PC-3 (cell line): ENCODE results near the gene HDAC4.

Source experiments
- CTCF ChIP-seq: fragments of 300-600 bp; sonication (generic); conservative IDR thresholded peaks from 2 replicates; pipeline ENCODE4 v1.5.1; 2017; ENCODE audit warnings: antibody characterized with exemption, low read depth, mild to moderate bottlenecking, low read length
- EZH2 ChIP-seq: fragments of 300-600 bp; sonication (generic); IDR thresholded peaks from one replicate; pipeline ENCODE4 v1.6.1; 2017; ENCODE audit warnings: antibody characterized with exemption, mild to moderate bottlenecking, low read length; ENCODE audit not compliant: unreplicated experiment
- EZH2phosphoT487 ChIP-seq: fragments of 300-600 bp; sonication (generic); IDR thresholded peaks from 2 replicates; pipeline ENCODE4 v1.6.1; 2018; ENCODE audit warnings: mild to moderate bottlenecking, antibody characterized with exemption, low read length, borderline replicate concordance

GRCh38 chr2:239078128-239078924 lies 322.5 kb downstream of the HDAC4 start:
- TF ChIP-seq CTCF, result no peak
- no peak for TF ChIP-seq EZH2phosphoT487
- no peak for TF ChIP-seq EZH2
